OCI-LY3 (cell line): ENCODE results near the gene GLIS1.

Source experiments
- EZH2phosphoT487 ChIP-seq: fragments of 200-600 bp; shearing (Covaris generic); IDR thresholded peaks from 2 replicates; pipeline ENCODE4 v1.6.1; 2018; ENCODE audit warnings: antibody characterized with exemption, mixed run types, low read depth
- TF ChIP-seq, protein P1 (sequence below): fragments of 200-600, 300-600 bp; sonication (generic); IDR thresholded peaks from 2 replicates; pipeline ENCODE4 v1.5.1; 2014; ENCODE audit warnings: antibody characterized with exemption, low read length, low read depth

DNA sequence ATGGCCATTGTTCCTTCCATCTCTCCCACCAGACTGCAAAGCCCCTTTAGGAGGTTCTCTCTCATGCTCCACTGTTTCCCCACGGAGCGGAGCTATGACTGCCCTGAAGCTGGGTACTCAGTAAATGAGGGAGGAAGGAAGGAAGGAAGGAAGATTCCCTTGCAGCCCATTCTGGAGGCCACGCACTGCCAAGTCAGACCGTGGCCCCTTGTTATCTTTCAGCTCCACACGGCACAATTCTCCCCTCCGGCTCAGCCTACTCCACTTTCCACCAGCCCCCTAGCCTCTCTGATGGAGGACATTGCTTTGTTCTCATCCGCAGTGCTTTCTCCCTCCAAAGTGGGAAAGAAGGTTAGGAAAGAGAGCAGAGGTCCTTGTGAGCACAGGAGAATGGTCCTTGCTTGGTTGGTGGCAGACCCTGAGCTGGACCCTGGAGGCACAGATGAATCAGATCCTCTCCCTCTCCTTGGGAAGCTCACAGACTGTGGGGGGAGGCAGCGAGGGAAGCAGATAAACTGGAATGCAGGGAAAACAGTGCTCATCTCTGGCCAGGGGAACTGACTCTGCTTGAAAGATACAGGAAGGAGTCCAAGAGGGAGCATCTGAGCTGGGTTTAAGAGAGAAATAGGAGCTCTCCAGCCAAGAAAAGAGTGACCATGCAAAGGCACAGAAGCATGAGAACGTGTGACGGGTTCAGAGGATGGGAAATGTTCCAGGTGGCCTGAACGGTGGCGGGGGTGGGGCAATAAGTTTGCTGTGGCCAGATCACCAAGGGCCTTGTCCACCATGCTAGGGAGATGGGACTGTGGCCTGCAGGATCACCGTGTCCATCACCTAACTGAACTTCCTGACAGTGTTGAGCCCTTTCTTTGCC lies 52.6 kb downstream of the GLIS1 start:
- TF ChIP-seq, protein P1, sequence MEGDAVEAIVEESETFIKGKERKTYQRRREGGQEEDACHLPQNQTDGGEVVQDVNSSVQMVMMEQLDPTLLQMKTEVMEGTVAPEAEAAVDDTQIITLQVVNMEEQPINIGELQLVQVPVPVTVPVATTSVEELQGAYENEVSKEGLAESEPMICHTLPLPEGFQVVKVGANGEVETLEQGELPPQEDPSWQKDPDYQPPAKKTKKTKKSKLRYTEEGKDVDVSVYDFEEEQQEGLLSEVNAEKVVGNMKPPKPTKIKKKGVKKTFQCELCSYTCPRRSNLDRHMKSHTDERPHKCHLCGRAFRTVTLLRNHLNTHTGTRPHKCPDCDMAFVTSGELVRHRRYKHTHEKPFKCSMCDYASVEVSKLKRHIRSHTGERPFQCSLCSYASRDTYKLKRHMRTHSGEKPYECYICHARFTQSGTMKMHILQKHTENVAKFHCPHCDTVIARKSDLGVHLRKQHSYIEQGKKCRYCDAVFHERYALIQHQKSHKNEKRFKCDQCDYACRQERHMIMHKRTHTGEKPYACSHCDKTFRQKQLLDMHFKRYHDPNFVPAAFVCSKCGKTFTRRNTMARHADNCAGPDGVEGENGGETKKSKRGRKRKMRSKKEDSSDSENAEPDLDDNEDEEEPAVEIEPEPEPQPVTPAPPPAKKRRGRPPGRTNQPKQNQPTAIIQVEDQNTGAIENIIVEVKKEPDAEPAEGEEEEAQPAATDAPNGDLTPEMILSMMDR, result no peak
- TF ChIP-seq EZH2phosphoT487, result no peak
